GM19193 (cell line): Measurements from ENCODE around the gene TSPEAR.
"Not testable (repeated sequence)": the region's sequence is repeated elsewhere in the genome, so short reads cannot be mapped to it uniquely, and the experiment has no call there.

Experiments
- POLR2A ChIP-seq: IDR thresholded peaks from 4 replicates; pipeline ENCODE4 v1.6.1; 2011; ENCODE audit not compliant: insufficient read depth, insufficient read length; ENCODE audit errors: extremely low read depth

Gene TSPEAR

DNA sequence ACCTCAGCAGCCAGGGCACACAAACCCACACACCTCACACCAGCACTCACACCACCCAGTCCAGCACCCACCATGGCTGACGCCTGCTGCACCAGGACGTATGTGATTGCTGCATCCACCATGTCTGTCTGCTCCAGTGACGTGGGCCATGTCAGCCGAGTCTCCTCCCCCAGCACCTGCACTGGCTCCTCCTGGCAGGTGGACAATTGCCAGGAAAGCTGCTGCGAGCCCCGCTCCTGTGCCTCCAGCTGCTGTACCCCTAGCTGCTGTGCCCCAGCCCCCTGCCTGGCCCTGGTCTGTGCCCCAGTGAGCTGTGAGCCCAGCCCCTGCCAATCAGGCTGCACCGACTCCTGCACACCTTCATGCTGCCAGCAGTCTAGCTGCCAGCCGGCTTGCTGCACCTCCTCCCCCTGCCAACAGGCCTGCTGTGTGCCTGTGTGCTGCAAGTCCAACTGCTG lies 99.3 kb downstream of the TSPEAR start, which contains the start of gene KRTAP10-8:
KRTAP10-8 (plus strand) TSS at position 51 of the 458 bp plus-strand sequence; CDS start at position 73, 22 bp downstream.
- TF ChIP-seq POLR2A: no peak

DNA sequence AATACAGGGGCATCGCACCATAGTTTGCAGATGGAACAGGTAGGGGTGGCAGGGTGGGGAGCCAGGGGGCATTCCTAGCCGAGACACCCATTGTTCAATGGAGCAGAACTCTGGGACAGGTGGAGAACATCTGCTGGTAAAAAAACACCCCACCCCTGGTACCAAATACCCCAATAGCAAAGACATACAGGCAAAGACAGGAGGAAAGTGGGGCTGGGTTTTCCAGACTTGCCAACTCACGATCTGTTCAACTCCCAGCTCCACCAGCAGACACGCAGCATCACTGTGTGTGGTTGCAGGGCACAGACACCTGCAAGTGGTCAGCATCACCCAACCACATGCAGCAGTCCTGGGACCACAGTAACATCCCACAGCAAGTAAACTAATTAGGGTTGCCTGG lies 99.8 kb downstream of the TSPEAR start:
- no peak for TF ChIP-seq POLR2A

DNA sequence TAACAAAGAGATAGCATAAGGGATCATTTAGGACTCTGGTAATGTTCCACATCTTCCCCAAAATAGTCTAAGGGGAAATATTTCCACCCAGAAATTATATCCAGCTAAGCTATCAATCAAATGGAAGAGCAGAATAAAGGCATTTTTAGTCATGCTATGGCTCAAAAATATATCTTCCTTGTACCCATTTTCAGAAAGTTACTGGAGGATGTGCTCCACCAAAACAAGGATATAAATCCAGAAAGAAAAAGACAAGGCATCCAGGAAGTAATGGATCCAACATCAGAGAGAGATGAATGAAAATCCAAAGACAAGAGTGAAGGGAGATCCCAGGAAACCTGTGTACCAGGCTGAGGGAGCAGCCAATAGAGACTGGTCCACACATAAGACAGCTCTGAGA lies 102.2 kb downstream of the TSPEAR start:
- TF ChIP-seq POLR2A: no peak

DNA sequence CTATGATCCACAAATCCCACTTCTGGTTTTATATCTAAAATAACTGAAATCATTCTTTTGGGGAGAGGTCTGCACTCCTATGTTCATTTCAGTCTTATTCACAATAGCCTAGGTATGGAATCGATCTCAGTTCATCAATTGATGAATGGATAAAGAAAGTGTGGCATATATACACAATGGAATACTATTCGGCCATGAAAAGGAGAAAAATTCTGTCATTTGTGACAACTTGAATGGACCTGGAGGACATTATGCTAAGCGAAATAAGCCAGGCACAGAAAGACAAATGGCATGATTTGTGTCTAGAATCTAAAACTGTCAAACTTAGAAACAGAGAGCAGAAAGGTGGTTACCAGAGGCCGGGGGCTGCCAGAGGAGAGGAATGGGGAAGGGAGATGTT lies 104.9 kb downstream of the TSPEAR start:
- TF ChIP-seq POLR2A: no peak

DNA sequence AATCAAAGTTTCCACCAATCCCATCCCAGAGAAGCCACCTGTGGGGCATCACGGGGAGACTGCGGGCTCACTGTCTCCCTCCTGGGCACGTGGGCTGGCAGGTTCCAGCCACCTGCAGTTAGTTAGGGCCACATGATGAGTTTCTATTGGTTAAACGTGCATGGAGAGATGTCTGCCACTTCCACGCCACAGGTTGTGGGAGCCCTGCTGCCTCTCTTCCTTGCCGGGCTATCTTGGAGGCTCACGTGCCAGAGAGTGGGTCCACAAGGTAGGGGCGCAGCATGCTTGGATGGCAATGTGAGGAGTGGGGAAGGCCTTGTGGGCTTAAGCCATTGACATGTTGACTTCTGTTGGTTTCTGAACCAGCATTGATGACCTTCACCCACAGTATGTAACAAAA lies 107.5 kb downstream of the TSPEAR start:
- TF ChIP-seq POLR2A: no peak

DNA sequence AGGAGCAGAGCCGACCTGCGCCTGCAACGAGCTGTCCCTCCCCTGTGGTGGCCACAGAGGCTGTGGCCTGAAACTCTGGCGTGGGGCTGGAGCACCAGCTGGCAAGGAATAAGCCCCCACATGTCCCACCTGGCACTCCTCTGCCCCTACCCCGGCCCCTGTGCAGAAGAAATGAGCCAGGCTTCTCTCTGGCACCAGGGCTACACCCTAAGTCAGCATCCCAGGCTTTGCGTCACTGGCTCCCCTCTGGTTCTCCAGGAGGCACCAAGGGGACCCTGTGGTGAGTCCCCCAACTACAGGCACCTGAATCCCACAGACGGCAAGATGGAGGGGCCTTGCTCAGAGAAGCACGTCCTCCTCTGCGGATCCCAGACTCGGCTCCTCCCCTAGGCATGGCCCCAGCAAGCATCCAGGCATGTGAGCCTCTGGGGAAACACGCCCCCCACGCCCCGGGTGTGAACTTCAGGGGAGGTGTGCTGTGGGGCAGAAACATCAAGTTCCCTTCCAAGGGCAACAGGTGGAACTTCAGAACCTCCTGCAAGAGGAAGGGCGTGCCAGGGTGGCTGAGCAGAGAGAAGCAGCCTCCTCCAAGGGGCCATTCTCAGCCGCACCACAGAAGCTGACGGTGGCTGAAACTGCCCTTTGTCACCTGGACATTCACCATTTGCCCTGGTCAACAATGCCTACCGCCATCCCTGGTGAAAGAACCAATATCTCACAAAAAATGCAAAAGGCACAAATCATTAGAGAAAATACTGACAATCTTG lies 108.1 kb downstream of the TSPEAR start:
- TF ChIP-seq POLR2A: no peak

DNA sequence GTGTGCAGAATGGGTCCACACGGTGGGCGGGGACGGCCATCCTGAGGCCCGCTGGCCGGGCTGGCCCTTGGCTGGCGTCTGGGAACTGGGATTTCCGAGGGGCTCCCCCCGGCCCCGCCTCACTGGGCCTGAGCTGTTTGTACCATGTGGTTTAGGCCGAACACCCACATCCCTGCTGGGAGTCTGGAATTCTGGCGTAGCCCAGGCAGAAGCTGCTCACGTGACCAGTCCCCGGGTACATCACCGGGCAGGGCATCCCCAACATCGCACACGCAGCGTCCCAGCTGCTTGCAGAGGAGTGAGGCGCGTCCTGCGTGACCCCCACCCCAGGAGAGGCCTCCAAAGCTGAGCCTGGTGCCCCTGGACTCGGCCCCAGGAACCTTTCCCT lies 108.9 kb downstream of the TSPEAR start:
- no peak for TF ChIP-seq POLR2A

DNA sequence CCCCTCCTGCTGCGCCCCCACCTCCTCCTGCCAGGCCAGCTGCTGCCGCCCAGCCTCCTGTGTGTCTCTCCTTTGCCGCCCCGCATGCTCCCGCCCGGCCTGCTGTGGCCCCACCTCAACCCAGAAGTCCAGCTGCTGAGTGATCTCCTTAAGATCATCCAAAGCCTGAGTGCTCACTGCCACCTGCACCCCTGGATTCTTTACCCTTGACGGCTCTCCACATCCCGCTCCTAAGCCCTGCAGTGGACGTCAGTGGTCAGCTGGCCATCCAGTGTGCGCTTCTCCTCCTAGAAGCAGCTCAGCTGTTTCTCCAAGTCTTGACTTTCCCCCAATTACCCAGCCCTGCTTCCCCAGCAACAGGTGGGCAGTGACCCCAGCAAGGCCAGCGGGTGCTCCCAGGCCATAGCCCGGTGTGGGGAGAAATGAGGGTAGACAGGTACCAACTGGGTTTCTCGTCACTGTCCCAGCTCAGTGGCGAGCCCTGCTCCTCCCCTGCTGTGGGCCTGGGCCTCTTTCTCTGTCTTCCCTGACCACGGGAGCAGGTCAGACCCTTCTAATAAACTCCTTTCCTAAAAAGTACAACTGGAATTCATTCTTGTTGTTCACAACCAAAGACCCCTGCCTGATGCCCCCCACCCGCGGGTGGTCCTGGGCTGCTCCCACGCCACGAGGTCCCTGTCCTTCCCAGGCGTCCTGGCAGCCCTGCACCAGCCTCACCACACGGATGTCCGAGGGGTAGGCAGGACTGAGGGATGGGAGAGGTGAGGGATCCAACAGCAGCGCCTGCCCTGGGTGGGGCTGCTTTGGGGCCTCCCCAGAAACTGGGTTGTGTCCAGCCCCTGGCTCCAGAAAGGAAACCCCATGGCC lies 109.5 kb downstream of the TSPEAR start:
- TF ChIP-seq POLR2A: no peak

DNA sequence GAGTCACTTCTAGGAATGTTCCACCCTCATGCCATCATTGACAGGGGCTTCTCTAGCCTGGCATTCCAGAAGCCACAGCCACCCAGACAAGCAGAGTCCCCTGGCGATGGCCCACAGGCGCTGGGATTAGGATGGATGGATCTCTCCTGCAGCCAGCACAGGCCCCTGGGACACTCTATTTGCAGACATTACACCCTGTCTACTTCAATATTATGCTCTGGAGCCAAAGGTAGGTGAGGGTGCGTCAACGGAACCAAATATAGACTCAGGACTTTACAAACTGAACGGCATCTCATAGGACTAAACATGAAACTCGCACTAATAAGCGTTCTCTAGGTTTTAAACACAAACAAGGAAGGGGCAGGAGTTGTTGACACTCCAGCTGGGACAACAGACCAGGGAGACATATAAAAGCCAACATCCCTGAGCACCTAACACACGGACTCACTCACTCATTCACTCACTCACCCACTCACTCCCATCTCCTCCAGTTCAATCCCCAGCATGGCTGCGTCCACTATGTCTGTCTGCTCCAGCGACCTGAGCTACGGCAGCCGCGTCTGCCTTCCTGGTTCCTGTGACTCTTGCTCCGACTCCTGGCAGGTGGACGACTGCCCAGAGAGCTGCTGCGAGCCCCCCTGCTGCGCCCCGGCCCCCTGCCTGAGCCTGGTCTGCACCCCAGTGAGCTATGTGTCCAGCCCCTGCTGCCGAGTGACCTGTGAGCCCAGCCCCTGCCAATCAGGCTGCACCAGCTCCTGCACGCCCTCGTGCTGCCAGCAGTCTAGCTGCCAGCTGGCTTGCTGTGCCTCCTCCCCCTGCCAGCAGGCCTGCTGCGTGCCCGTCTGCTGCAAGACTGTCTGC lies 111.0 kb downstream of the TSPEAR start, which contains the start of gene KRTAP10-7:
KRTAP10-7 (plus strand) TSS at position 480 of the 861 bp plus-strand sequence; CDS start at position 505, 25 bp downstream.
- not testable (repeated sequence) for TF ChIP-seq POLR2A

DNA sequence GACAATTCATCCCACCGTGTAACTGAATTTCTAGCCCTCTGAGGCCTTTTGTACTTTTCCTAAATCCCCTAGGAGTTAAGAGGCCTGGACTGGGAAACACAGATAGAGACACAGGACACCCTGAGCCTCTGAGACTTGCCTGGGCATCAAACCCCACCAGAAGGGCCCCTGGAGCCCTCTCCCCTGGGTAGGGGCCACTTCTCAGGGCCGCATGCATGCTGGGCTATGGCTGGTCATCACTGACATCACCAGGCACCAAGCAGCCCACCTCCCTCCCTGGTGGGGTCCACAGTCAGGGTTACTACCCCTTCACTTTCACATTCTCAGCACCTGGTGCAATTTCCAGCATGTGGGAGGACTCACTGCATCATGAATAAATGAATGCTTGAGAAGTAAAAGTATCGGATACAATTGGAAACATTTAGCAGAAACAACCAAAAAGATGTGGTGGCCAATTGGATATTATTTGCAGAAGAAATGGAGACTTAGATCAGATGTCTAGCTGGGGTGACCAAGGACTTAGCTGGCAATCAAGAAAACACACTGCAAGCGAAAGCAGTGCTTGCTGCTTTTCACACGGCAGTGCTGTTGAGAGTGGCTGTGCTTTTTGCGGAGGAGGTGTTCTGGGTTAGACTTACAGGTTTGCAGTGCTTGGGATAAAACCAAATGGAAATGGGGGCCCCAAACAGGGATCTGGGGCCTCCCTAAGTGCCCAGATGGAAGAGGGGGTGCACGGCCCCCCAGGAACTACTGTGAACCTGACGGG lies 111.9 kb downstream of the TSPEAR start:
- TF ChIP-seq POLR2A: no peak

DNA sequence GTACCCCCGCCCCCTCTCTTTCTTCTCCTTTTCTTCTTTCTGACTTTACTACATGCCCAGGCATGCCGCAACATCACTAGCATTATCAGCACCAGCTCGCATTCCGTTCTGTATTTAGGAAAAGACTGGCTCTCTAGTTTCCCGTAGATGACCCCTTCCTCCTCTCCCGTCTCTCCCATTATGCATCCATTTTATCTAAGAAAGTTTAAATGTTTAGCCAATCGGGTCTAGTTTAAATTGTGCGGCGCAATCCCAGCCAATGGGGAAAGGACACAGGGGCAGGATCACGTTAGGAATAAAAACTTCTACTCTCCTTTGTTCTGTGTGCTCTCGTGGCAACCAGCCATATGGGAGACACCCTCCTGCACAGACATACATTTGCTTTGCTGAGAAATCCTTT lies 113.3 kb downstream of the TSPEAR start:
- TF ChIP-seq POLR2A: no peak

DNA sequence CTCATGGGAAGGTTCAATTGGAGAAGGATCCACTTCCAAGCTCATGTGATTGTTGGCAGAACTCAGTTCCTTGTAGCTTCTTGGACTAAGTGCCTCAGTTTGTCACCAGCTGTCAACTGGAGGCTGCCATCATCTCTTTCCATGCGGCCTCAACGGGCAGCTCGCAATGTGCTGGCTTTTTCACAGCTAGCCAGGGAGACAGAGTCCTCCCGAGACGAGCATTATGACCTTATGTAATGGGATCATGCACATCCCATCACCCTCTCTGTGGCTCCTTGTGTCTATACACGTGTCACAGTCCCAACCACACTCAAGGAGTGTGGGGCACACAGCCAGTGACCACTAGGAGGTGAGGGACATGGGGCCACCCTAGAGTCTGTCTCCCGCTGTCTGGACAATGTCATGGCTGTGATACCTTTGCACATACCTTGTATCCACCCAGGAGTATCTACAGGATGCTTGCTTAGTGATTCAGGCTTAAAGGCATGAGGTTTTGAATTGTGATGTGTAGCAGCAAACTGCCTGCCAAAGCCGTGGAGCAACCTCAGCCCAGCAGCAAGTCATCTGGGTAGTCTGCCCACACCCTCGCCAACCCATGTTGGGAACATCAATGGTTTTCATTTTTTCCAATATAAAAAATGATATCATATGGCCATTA lies 115.2 kb downstream of the TSPEAR start:
- no peak for TF ChIP-seq POLR2A

DNA sequence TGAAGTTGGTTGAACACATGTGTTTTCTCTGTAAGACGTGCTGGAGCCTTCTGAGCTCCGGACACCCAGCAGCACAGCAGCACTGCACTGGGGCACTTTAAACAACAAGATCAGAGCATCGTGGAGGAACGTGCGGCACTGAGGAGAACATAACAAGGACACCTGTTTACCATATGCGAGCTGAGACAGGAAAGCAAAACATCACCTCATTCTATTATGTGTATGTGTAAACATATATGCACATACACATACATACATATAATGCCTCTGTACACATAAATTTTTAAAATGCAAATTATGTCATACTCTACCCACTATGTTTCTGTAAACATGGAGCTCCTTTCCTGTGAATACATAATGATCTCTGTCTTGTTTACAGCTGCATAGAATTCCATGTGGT lies 115.8 kb downstream of the TSPEAR start:
- no peak for TF ChIP-seq POLR2A
